Measurements from ENCODE around the gene NTN1. TPM values are rescaled to one million over a fixed set of nuclear protein-coding genes. Genes with fewer than 3 reads are reported as not detected.

Gene NTN1
- total RNA-seq, 2 experiments from 2014 or later = not detected

GRCh38 chr17:9080296-9080914, 59.1 kb downstream of the NTN1 start:
- POLR2A ChIA-PET = no interaction called here

DNA sequence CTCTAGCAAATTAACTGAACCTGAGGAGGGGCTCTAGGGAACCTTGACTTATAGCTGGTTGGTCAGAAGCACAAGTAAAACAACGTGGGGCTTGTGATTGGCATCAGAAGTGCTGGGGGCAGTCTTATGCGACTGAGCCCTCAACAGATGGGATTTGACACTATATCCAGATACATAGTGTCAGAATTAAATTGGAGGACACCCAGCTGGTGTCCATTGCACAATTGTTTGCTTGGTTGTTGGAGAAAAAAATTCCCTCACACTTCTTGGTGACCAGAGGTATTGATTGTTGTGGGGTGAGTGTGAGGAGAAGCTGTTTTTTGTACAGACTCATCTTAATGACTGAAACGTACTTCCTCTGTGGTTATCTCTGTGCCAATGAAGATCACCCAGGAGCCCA, 59.7 kb downstream of the NTN1 start:
- H3K9me3 ChIP-seq (ENCODE audit: low read length) = no peaks in the 10 kb centered on the region
- no peaks in the 10 kb centered on the region for H3K4me1 ChIP-seq (ENCODE audit: insufficient read depth, low read length, poor library complexity, severe bottlenecking)
- intact Hi-C loops (cut with micrococcal nuclease; ENCODE audit: unreplicated experiment) = loop anchor here (10.0 kb wide), 1 partner anchor 56 kb away; the partner anchor contains the start of gene NTN1
- no TSS peak for BruUV-seq (replicated peaks)
- H4K20me1 ChIP-seq (ENCODE audit: insufficient read depth, low read length) = no peaks in the 10 kb centered on the region
- no peaks in the 10 kb centered on the region for H3K79me2 ChIP-seq (ENCODE audit: insufficient read depth, low read depth, low read length)
- no peaks in the 10 kb centered on the region for H3K9me2 ChIP-seq (ENCODE audit: insufficient read depth, low read length)
- no peak overlapping the region for H2AFZ ChIP-seq (ENCODE audit: low read length)
- CTCF ChIA-PET (ENCODE audit: unreplicated experiment) = no interaction called here
- no peak overlapping the region for H3K4me2 ChIP-seq (ENCODE audit: low read length)
- no peak overlapping the region for H3K27ac ChIP-seq (ENCODE audit: low read depth, low read length, poor library complexity, severe bottlenecking)
- POLR2A ChIA-PET = no interaction called here
- TF ChIP-seq EZH2phosphoT487 (IDR thresholded peaks at IDR 0.05; ENCODE audit: borderline replicate concordance, low read depth, low read length) (no peak), CTCF (conservative IDR thresholded peaks at IDR 0.05; ENCODE audit: low read length) (no peak)
- DNase-seq (ENCODE audit: low spot score) = no peak
- no peaks in the 10 kb centered on the region for H3K36me3 ChIP-seq (ENCODE audit: insufficient read depth, low read length)
- H3K4me3 ChIP-seq (ENCODE audit: low read depth, low read length, poor library complexity, severe bottlenecking) = no peak overlapping the region

More at GRCh38 chr17:9080296-9080914, 59.1 kb downstream of the NTN1 start:
- DNase-seq (ENCODE audit: low spot score) = no peak
- Histone ChIP-seq H4K20me1 (ENCODE audit: insufficient read depth, low read length) (no peaks in the 10 kb centered on the region), H3K4me1 (ENCODE audit: insufficient read depth, low read length, poor library complexity, severe bottlenecking) (no peaks in the 10 kb centered on the region), H2AFZ (ENCODE audit: low read length) (no peak overlapping the region), H3K4me2 (ENCODE audit: low read length) (no peak overlapping the region), H3K4me3 (ENCODE audit: low read depth, low read length, poor library complexity, severe bottlenecking) (no peak overlapping the region), H3K9me3 (ENCODE audit: low read length) (no peaks in the 10 kb centered on the region), H3K79me2 (ENCODE audit: insufficient read depth, low read depth, low read length) (no peaks in the 10 kb centered on the region), H3K9me2 (ENCODE audit: insufficient read depth, low read length) (no peaks in the 10 kb centered on the region), H3K27ac (ENCODE audit: low read depth, low read length, poor library complexity, severe bottlenecking) (no peak overlapping the region), H3K36me3 (ENCODE audit: insufficient read depth, low read length) (no peaks in the 10 kb centered on the region)
- intact Hi-C loops (cut with micrococcal nuclease; ENCODE audit: unreplicated experiment) = loop anchor here (10.0 kb wide), 1 partner anchor 56 kb away; the partner anchor contains the start of gene NTN1
- no peak for TF ChIP-seq CTCF (conservative IDR thresholded peaks at IDR 0.05; ENCODE audit: low read length)
- no peak for TF ChIP-seq EZH2phosphoT487 (IDR thresholded peaks at IDR 0.05; ENCODE audit: borderline replicate concordance, low read depth, low read length)
- CTCF ChIA-PET (ENCODE audit: unreplicated experiment) = no interaction called here
- BruUV-seq (replicated peaks) = no TSS peak

DNA sequence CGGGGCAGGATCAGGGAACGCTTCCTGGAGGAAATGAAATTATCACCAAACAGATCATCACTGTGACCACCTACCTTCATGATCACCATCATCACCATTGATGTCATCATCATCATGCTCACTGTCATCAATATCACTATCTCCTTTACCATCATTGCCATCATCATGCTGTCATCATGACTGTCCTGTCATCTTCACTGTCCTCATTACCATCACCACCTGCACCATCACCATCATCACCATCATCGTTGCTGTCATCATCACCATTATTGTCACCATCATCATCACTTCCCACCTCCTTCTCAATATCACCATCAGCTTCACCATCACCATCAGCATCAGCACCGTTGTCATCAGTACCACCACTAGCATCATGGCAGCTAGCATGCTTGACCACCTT, 65.3 kb downstream of the NTN1 start:
- Histone ChIP-seq H4K20me1 (ENCODE audit: insufficient read depth, low read length) (no peaks in the 10 kb centered on the region), H3K9me2 (ENCODE audit: insufficient read depth, low read length) (no peaks in the 10 kb centered on the region), H3K9me3 (ENCODE audit: low read length) (no peaks in the 10 kb centered on the region), H3K36me3 (ENCODE audit: insufficient read depth, low read length) (no peaks in the 10 kb centered on the region), H3K4me2 (ENCODE audit: low read length) (no peak overlapping the region), H3K4me1 (ENCODE audit: insufficient read depth, low read length, poor library complexity, severe bottlenecking) (no peaks in the 10 kb centered on the region), H2AFZ (ENCODE audit: low read length) (no peak overlapping the region), H3K4me3 (ENCODE audit: low read depth, low read length, poor library complexity, severe bottlenecking) (no peak overlapping the region), H3K27ac (ENCODE audit: low read depth, low read length, poor library complexity, severe bottlenecking) (no peak overlapping the region), H3K79me2 (ENCODE audit: insufficient read depth, low read depth, low read length) (no peaks in the 10 kb centered on the region)
- intact Hi-C loops (cut with micrococcal nuclease; ENCODE audit: unreplicated experiment) = loop anchor here (10.0 kb wide), 1 partner anchor 62 kb away; the partner anchor contains the start of gene NTN1
- CTCF ChIA-PET (ENCODE audit: unreplicated experiment) = interaction anchor here (0.7 kb wide), 1 partner anchor 54 kb away, joined by 5 read pairs; no protein-coding TSS in a partner anchor
- TF ChIP-seq EZH2phosphoT487 (IDR thresholded peaks at IDR 0.05; ENCODE audit: borderline replicate concordance, low read depth, low read length) (no peak), CTCF (conservative IDR thresholded peaks at IDR 0.05; ENCODE audit: low read length) (no peak)
- BruUV-seq (replicated peaks) = no TSS peak
- no peak for DNase-seq (ENCODE audit: low spot score)
- POLR2A ChIA-PET = no interaction called here

Data from OCI-LY7 (cell line).